SK-N-SH (cell line): ENCODE results near the gene CREB3L1. TPM values are rescaled to one million over a fixed set of nuclear protein-coding genes. Genes with fewer than 3 reads are reported as not detected.

Experiments
- CTCF ChIA-PET: fragments of 300-600, 350-600 bp; formaldehyde crosslinking; extraction: SDS; loops from one replicate; lab custom pipeline; 2021; lab: Yijun Ruan, JAX
- POLR2A ChIA-PET: fragments of 350-600 bp; sonication (Branson Sonifier 250); formaldehyde crosslinking; extraction: SDS; loops from one replicate; lab custom pipeline; 2020; ENCODE audit warnings: antibody characterized with exemption, inconsistent platforms; lab: Yijun Ruan, JAX
- DNase-seq: peaks from one replicate; pipeline ENCODE4 v3.0.0; 2012
- H2AFZ ChIP-seq: fragments of 200-600 bp; sonication (generic); 2 replicates; pipeline ENCODE4 v1.8.1; 2016; ENCODE audit warnings: antibody characterized with exemption, mild to moderate bottlenecking, low read depth
- H3F3A ChIP-seq: fragments of 200-600 bp; sonication (generic); replicated peaks from 2 replicates; pipeline ENCODE3; 2016; ENCODE audit warnings: antibody characterized with exemption, mild to moderate bottlenecking; ENCODE audit not compliant: insufficient read depth
- H3K27ac ChIP-seq, 2 experiments: fragments of 200-500 bp in 1 of 2; fragments of 200-600 bp in 1 of 2; sonication (Bioruptor generic) in 1 of 2; sonication (generic), shearing (Covaris generic) in 1 of 2; 2 replicates each; pipeline versions ENCODE4 v1.5.1 to v1.6.1; 2014 to 2016; ENCODE audit warnings: low read depth in 2 of 2, inconsistent platforms in 1 of 2, low read length in 1 of 2, mild to moderate bottlenecking in 1 of 2, mixed read lengths in 1 of 2
- H3K27me3 ChIP-seq: fragments of 200-600 bp; sonication (generic), shearing (Covaris generic); 2 replicates; pipeline ENCODE4 v1.6.1; 2016; ENCODE audit warnings: mixed run types; ENCODE audit not compliant: insufficient read depth
- H3K36me3 ChIP-seq, 2 experiments: fragments of 200-500 bp in 1 of 2; fragments of 200-600 bp in 1 of 2; sonication (Bioruptor generic) in 1 of 2; sonication (generic) in 1 of 2; replicated peaks in 1 of 2; 2 replicates each; pipeline versions ENCODE3 to v1.5.1; 2014 to 2016; ENCODE audit warnings: low read length in 1 of 2, mild to moderate bottlenecking in 1 of 2; ENCODE audit not compliant: insufficient read depth in 2 of 2, control insufficient read depth in 1 of 2
- H3K4me1 ChIP-seq, 2 experiments: fragments of 200-500 bp in 1 of 2; fragments of 200-600 bp in 1 of 2; sonication (Bioruptor generic) in 1 of 2; sonication (generic), shearing (Covaris generic) in 1 of 2; 2 replicates each; pipeline versions ENCODE4 v1.5.1 to v1.6.1; 2014 to 2016; ENCODE audit warnings: low read depth in 1 of 2, low read length in 1 of 2, mixed run types in 1 of 2; ENCODE audit not compliant: insufficient read depth in 2 of 2, control insufficient read depth in 1 of 2
- H3K4me2 ChIP-seq: fragments of 200-600 bp; sonication (generic), shearing (Covaris generic); 2 replicates; pipeline ENCODE4 v1.6.1; 2017; ENCODE audit warnings: mixed run types
- H3K4me3 ChIP-seq, 2 experiments: fragments of 200-500 bp in 1 of 2; fragments of 200-600 bp in 1 of 2; sonication (Bioruptor generic) in 1 of 2; sonication (generic), shearing (Covaris generic) in 1 of 2; 2 replicates each; pipeline versions ENCODE4 v1.5.1 to v1.8.1; 2014 to 2016; ENCODE audit warnings: low read depth in 2 of 2, inconsistent platforms in 1 of 2, low read length in 1 of 2, mild to moderate bottlenecking in 1 of 2, mixed read lengths in 1 of 2, moderate library complexity in 1 of 2
- H3K79me2 ChIP-seq: fragments of 200-600 bp; sonication (generic); 2 replicates; pipeline ENCODE4 v1.8.1; 2017; ENCODE audit warnings: mild to moderate bottlenecking; ENCODE audit not compliant: insufficient read depth
- H3K9ac ChIP-seq: fragments of 200-600 bp; sonication (generic); 2 replicates; pipeline ENCODE4 v1.6.1; 2017; ENCODE audit warnings: mixed run types
- H3K9me2 ChIP-seq: fragments of 200-600 bp; sonication (generic); 2 replicates; pipeline ENCODE4 v1.6.1; 2017; ENCODE audit warnings: mixed run types
- H3K9me3 ChIP-seq: fragments of 200-600 bp; sonication (generic); 2 replicates; pipeline ENCODE4 v1.6.1; 2017; ENCODE audit warnings: mixed run types, mild to moderate bottlenecking, moderate library complexity
- H4K20me1 ChIP-seq: fragments of 200-600 bp; sonication (generic); 2 replicates; pipeline ENCODE4 v1.6.1; 2017; ENCODE audit warnings: mild to moderate bottlenecking, mixed run types; ENCODE audit not compliant: insufficient read depth
- EP300 ChIP-seq, 2 experiments: IDR thresholded peaks; 2 replicates each; pipeline versions ENCODE4 v1.4.0 to v1.6.1; 2012; ENCODE audit warnings: borderline replicate concordance in 1 of 2, low read depth in 1 of 2, low read length in 1 of 2
- FOSL2 ChIP-seq: IDR thresholded peaks from 2 replicates; pipeline ENCODE4 v1.4.0; 2012; ENCODE audit warnings: low read depth, mild to moderate bottlenecking, moderate library complexity, borderline replicate concordance
- FOXM1 ChIP-seq: IDR thresholded peaks from 2 replicates; pipeline ENCODE4 v1.4.0; 2012; ENCODE audit warnings: low read depth, mild to moderate bottlenecking
- GABPA ChIP-seq: IDR thresholded peaks from 2 replicates; pipeline ENCODE4 v1.4.0; 2012; ENCODE audit warnings: low read depth, mild to moderate bottlenecking
- JUND ChIP-seq: IDR thresholded peaks from 2 replicates; pipeline ENCODE4 v1.4.0; 2012
- MEF2A ChIP-seq: IDR thresholded peaks from 2 replicates; pipeline ENCODE4 v1.4.0; 2012; ENCODE audit warnings: low read depth, borderline replicate concordance
- MXI1 ChIP-seq: IDR thresholded peaks from 2 replicates; pipeline ENCODE4 v1.6.1; 2012; ENCODE audit warnings: mild to moderate bottlenecking, low read depth, low read length, improper control_type of control experiment
- NFIC ChIP-seq: IDR thresholded peaks from 2 replicates; pipeline ENCODE4 v1.4.0; 2012; ENCODE audit warnings: borderline replicate concordance
- POLR2AphosphoS5 ChIP-seq: IDR thresholded peaks from 2 replicates; pipeline ENCODE4 v1.6.1; 2012; ENCODE audit warnings: low read depth, low read length
- RFX5 ChIP-seq: IDR thresholded peaks from 2 replicates; pipeline ENCODE4 v1.6.1; 2012; ENCODE audit warnings: mild to moderate bottlenecking, improper control_type of control experiment, low read length
- SMC3 ChIP-seq: IDR thresholded peaks from 2 replicates; pipeline ENCODE4 v1.6.1; 2012; ENCODE audit warnings: low read depth, low read length, improper control_type of control experiment
- TAF1 ChIP-seq: IDR thresholded peaks from 2 replicates; pipeline ENCODE4 v1.6.1; 2012; ENCODE audit warnings: low read depth, mild to moderate bottlenecking, low read length, moderate library complexity, borderline replicate concordance
- TEAD4 ChIP-seq: IDR thresholded peaks from 2 replicates; pipeline ENCODE4 v1.4.0; 2012; ENCODE audit warnings: mild to moderate bottlenecking, borderline replicate concordance; ENCODE audit not compliant: insufficient read depth
- WGBS: methylation state at CpG from one replicate; pipeline ENCODE4 v1.1.6; 2017; ENCODE audit warnings: low lambda C conversion rate; 5-methylcytosine and 5-hydroxymethylcytosine counted together
- polyA plus RNA-seq, 3 experiments: library from polyadenylated mRNA; depleted of rRNA; stranded (reverse); fragments of >200 nt; gene quantifications; 2 replicates each; pipeline ENCODE4 v1.2.3, GENCODE V29; 2012
- TF ChIP-seq, protein P1 (sequence below): fragments of 150-350 bp; IDR thresholded peaks from 2 replicates; pipeline ENCODE4 v1.6.1; 2016; ENCODE audit warnings: mild to moderate bottlenecking, low read depth, low read length

The CREB3L1 gene
- polyA plus RNA-seq, 1 of the 3 experiments (the other 2 are of a cell fraction) = 14.0 TPM

DNA sequence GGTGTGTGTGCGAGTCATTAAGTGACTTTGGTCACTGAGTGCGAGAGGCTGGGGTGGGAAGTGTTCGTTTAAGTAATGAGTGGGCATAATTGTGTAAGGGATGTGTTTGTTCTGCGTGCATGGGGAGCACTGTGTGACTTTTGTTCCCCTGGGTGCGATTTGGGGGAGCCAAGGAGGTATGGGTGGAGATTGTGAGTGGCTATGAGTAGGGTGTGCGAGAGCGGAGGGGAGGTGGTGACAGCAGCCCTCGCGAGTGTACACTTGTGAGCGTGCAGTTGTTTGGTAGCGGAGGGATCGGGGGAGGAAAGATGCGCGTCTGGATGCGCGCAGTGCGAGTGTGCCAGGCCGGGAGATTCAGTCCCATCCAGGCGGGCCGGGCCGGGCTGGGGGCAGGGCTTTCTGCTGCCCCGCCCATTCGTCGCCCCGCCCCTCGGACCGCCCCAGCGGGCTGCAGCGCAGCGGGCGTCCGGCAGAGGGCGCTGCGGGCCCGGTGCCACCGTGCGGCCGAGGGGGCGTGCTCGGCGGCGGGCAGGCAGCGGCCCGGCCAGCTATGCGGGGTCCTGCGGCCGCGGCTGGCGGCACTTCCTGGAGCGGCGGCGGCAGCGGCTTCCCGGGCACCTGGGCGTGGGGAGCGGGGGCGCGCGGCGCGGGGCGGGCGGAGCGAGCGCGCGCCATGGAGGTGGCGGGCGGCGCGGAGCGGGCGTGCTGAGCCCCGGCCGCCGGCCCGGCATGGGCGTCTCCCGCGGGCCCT, 69.6 kb downstream of the CREB3L1 start, which contains the start of gene DGKZ (continued):
- TF ChIP-seq NFIC (no peak), POLR2AphosphoS5 (peak; percentile 40; the same call in 1 of the 2 replicates), SMC3 (peak; percentile 65), FOSL2 (no peak), EP300 (IDR thresholded peaks at IDR 0.05; ENCODE audit: borderline replicate concordance in 1 of 2, low read depth in 1 of 2, low read length in 1 of 2) (no peak), MEF2A (no peak), TAF1 (peak; percentile 33; the same call in 1 of the 2 replicates), GABPA (no peak; the same call in 1 of the 2 replicates), JUND (no peak), RFX5 (no peak), TEAD4 (no peak)
- TF ChIP-seq, protein P1, sequence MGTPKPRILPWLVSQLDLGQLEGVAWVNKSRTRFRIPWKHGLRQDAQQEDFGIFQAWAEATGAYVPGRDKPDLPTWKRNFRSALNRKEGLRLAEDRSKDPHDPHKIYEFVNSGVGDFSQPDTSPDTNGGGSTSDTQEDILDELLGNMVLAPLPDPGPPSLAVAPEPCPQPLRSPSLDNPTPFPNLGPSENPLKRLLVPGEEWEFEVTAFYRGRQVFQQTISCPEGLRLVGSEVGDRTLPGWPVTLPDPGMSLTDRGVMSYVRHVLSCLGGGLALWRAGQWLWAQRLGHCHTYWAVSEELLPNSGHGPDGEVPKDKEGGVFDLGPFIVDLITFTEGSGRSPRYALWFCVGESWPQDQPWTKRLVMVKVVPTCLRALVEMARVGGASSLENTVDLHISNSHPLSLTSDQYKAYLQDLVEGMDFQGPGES = no peak

DNA sequence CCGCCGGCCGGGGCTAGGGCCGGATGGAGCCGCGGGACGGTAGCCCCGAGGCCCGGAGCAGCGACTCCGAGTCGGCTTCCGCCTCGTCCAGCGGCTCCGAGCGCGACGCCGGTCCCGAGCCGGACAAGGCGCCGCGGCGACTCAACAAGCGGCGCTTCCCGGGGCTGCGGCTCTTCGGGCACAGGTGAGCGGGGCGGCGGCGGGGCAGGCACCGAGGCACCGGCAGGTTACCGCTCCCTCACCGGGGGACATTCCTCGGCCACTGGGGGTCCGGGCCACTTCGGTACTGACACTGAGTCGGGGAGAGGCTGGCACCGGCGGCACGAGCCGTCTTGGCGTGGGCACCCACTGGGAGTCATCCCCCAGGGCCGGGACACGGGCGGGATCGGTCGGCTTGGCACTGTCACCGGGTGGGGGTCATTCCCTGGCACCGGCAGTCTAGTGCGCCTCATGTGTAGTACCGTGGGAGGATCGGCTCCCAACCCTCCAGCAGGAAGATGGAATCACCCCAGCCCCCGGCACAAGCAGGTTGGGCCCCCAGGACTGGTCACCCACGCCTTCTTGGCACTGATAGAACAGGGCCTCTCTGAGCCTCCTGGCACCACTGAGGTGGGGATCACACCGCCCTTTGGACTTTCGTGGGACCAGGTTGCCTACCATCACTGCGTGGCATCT, 70.3 kb downstream of the CREB3L1 start:
- TF ChIP-seq MXI1 (0 out of 2 replicates have a peak, but pooled peaks have one; percentile 16), FOXM1 (no peak)
- TF ChIP-seq, all 33 proteins: peak for 1
- Histone ChIP-seq H3K9me2 (no peaks in the 10 kb centered on the region), H3F3A (no peaks in the 10 kb centered on the region), H3K79me2 (peaks cover 50% of the 10 kb centered on the region), H3K27ac (peak overlapping the region in 1 of 2 experiments; percentile 5; a peak in 1 of 4 replicates), H3K9ac (peak overlapping the region; percentile 78), H3K4me3 (peak overlapping the region; percentile 82 to 86), H3K4me1 (peaks cover 17 to 19% of the 10 kb centered on the region in 2 experiments; a peak in 3 of 4 replicates), H3K4me2 (peak overlapping the region; percentile 99), H3K36me3 (peaks cover 0 to 3% of the 10 kb centered on the region in 2 experiments), H4K20me1 (peaks cover 28% of the 10 kb centered on the region; the same call in 1 of the 2 replicates), H3K27me3 (no peaks in the 10 kb centered on the region), H2AFZ (peak overlapping the region; percentile 59; the same call in 1 of the 2 replicates), H3K9me3 (no peaks in the 10 kb centered on the region)
- WGBS = 6% methylated on average over 11 of the region's 63 CpGs
- POLR2A ChIA-PET = interaction anchor here (1.2 kb wide), 1 partner anchor 105 kb away, joined by 6 read pairs; no protein-coding TSS in a partner anchor
- CTCF ChIA-PET = interaction anchor here (0.6 to 17.7 kb wide), 20 partner anchors 14 to 271 kb away, joined by 3 to 423 read pairs (median 5); partner anchors contain the start of gene CHRM4
- DNase-seq = peak; percentile 63
